Keratinocyte (primary cell): ENCODE data around the gene ACAD10.
"Not testable (repeated sequence)": the region's sequence is repeated elsewhere in the genome, so short reads cannot be mapped to it uniquely, and the experiment has no call there.

Source experiments
- EZH2 ChIP-seq: IDR thresholded peaks from one replicate; pipeline ENCODE4 v1.6.1; 2012; ENCODE audit warnings: inconsistent platforms, mild to moderate bottlenecking, low read length, moderate library complexity
- TF ChIP-seq, protein P1 (sequence below), 3 experiments: IDR thresholded peaks in 1 of 3; conservative IDR thresholded peaks in 1 of 3; optimal IDR thresholded peaks in 1 of 3; 2 replicates in 2 of 3; 3 replicates in 1 of 3; pipeline versions ENCODE3 to v1.5.1; 2011; ENCODE audit warnings: low read length in 3 of 3, mild to moderate bottlenecking in 3 of 3, moderate library complexity in 2 of 3, control low read depth in 1 of 3, inconsistent platforms in 1 of 3; ENCODE audit not compliant: insufficient read depth in 2 of 3; ENCODE audit errors: extremely low read depth in 1 of 3

GRCh38 chr12:111652530-111652929, 33.3 kb upstream of the ACAD10 start:
- TF ChIP-seq, protein P1, sequence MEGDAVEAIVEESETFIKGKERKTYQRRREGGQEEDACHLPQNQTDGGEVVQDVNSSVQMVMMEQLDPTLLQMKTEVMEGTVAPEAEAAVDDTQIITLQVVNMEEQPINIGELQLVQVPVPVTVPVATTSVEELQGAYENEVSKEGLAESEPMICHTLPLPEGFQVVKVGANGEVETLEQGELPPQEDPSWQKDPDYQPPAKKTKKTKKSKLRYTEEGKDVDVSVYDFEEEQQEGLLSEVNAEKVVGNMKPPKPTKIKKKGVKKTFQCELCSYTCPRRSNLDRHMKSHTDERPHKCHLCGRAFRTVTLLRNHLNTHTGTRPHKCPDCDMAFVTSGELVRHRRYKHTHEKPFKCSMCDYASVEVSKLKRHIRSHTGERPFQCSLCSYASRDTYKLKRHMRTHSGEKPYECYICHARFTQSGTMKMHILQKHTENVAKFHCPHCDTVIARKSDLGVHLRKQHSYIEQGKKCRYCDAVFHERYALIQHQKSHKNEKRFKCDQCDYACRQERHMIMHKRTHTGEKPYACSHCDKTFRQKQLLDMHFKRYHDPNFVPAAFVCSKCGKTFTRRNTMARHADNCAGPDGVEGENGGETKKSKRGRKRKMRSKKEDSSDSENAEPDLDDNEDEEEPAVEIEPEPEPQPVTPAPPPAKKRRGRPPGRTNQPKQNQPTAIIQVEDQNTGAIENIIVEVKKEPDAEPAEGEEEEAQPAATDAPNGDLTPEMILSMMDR (optimal IDR thresholded peaks at IDR 0.05 in 1 of 3, IDR thresholded peaks at IDR 0.05 in 1 of 3, conservative IDR thresholded peaks at IDR 0.05 in 1 of 3; ENCODE audit: extremely low read depth in 1 of 3, insufficient read depth in 2 of 3, low read length in 3 of 3), result not testable (repeated sequence)
- TF ChIP-seq EZH2, result not testable (repeated sequence)
